HEK293 (cell line): Measurements from ENCODE around the gene MRPL34.

Source experiments
- AEBP2 ChIP-seq: fragments of 450-650 bp; formaldehyde crosslinking; IDR thresholded peaks from 2 replicates; pipeline ENCODE4 v1.5.1; 2016; ENCODE audit warnings: missing biosample characterization, missing genetic modification characterization, borderline replicate concordance
- EGR2 ChIP-seq: fragments of 450-650 bp; formaldehyde crosslinking; IDR thresholded peaks from 2 replicates; pipeline ENCODE4 v1.5.1; 2016; ENCODE audit warnings: low read depth, missing biosample characterization, missing genetic modification characterization
- HOXC10 ChIP-seq: sonication (generic); formaldehyde crosslinking; IDR thresholded peaks from 2 replicates; pipeline ENCODE4 v1.8.1; 2023; ENCODE audit warnings: mild to moderate bottlenecking, missing genetic modification reagents
- HOXD13 ChIP-seq: sonication (generic); formaldehyde crosslinking; IDR thresholded peaks from 2 replicates; pipeline ENCODE4 v1.8.0; 2022; ENCODE audit warnings: missing genetic modification reagents, borderline replicate concordance
- OSR2 ChIP-seq: fragments of 450-650 bp; formaldehyde crosslinking; IDR thresholded peaks from 2 replicates; pipeline ENCODE4 v1.5.1; 2016; ENCODE audit warnings: missing biosample characterization, missing genetic modification characterization
- PATZ1 ChIP-seq: fragments of 450-650 bp; formaldehyde crosslinking; IDR thresholded peaks from 2 replicates; pipeline ENCODE4 v1.5.1; 2016; ENCODE audit warnings: missing biosample characterization, missing genetic modification characterization
- RBAK ChIP-seq: fragments of 450-650 bp; formaldehyde crosslinking; IDR thresholded peaks from 2 replicates; pipeline ENCODE4 v1.5.1; 2016; ENCODE audit warnings: missing biosample characterization, missing genetic modification characterization
- SCRT2 ChIP-seq: fragments of 450-650 bp; formaldehyde crosslinking; IDR thresholded peaks from 2 replicates; pipeline ENCODE4 v1.5.1; 2016; ENCODE audit warnings: missing biosample characterization, missing genetic modification characterization
- SP7 ChIP-seq: fragments of 450-650 bp; formaldehyde crosslinking; IDR thresholded peaks from 2 replicates; pipeline ENCODE4 v1.5.1; 2016; ENCODE audit warnings: missing biosample characterization, missing genetic modification characterization
- WT1 ChIP-seq: fragments of 450-650 bp; formaldehyde crosslinking; IDR thresholded peaks from 2 replicates; pipeline ENCODE4 v1.5.1; 2016; ENCODE audit warnings: missing biosample characterization, missing genetic modification characterization
- ZBTB21 ChIP-seq: fragments of 450-650 bp; formaldehyde crosslinking; IDR thresholded peaks from 2 replicates; pipeline ENCODE4 v1.5.1; 2017; ENCODE audit warnings: missing biosample characterization, missing genetic modification characterization
- ZFP41 ChIP-seq: fragments of 450-650 bp; formaldehyde crosslinking; IDR thresholded peaks from 2 replicates; pipeline ENCODE4 v1.5.1; 2016; ENCODE audit warnings: missing biosample characterization, missing genetic modification characterization, borderline replicate concordance
- ZNF112 ChIP-seq: fragments of 450-650 bp; formaldehyde crosslinking; IDR thresholded peaks from 2 replicates; pipeline ENCODE4 v1.5.0; 2017; ENCODE audit warnings: missing biosample characterization, missing genetic modification characterization
- ZNF140 ChIP-seq: fragments of 450-650 bp; formaldehyde crosslinking; IDR thresholded peaks from 2 replicates; pipeline ENCODE4 v1.5.1; 2016; ENCODE audit warnings: missing biosample characterization, missing genetic modification characterization
- ZNF16 ChIP-seq: fragments of 450-650 bp; formaldehyde crosslinking; IDR thresholded peaks from 2 replicates; pipeline ENCODE4 v1.5.1; 2016; ENCODE audit warnings: low read depth, missing biosample characterization, missing genetic modification characterization
- ZNF202 ChIP-seq: fragments of 450-650 bp; formaldehyde crosslinking; IDR thresholded peaks from 2 replicates; pipeline ENCODE4 v1.5.1; 2016; ENCODE audit warnings: missing biosample characterization, missing genetic modification characterization, borderline replicate concordance
- ZNF23 ChIP-seq: fragments of 450-650 bp; formaldehyde crosslinking; IDR thresholded peaks from 2 replicates; pipeline ENCODE4 v1.5.1; 2016; ENCODE audit warnings: missing biosample characterization, missing genetic modification characterization, borderline replicate concordance
- ZNF239 ChIP-seq: fragments of 450-650 bp; formaldehyde crosslinking; IDR thresholded peaks from 2 replicates; pipeline ENCODE4 v1.5.1; 2016; ENCODE audit warnings: missing biosample characterization, missing genetic modification characterization
- ZNF280C ChIP-seq: fragments of 450-650 bp; formaldehyde crosslinking; IDR thresholded peaks from 2 replicates; pipeline ENCODE4 v1.5.1; 2016; ENCODE audit warnings: missing biosample characterization, missing genetic modification characterization
- ZNF324 ChIP-seq: fragments of 450-650 bp; formaldehyde crosslinking; IDR thresholded peaks from 2 replicates; pipeline ENCODE4 v1.5.1; 2016; ENCODE audit warnings: missing biosample characterization, missing genetic modification characterization
- ZNF426 ChIP-seq: fragments of 450-650 bp; formaldehyde crosslinking; IDR thresholded peaks from 2 replicates; pipeline ENCODE4 v1.5.1; 2017; ENCODE audit warnings: missing biosample characterization, missing genetic modification characterization, mild to moderate bottlenecking, inconsistent platforms, moderate library complexity
- ZNF513 ChIP-seq: fragments of 450-650 bp; IDR thresholded peaks from 2 replicates; pipeline ENCODE4 v1.5.1; 2018; ENCODE audit warnings: missing biosample characterization, missing genetic modification characterization
- ZNF521 ChIP-seq: fragments of 450-650 bp; formaldehyde crosslinking; IDR thresholded peaks from 2 replicates; pipeline ENCODE4 v1.5.1; 2017; ENCODE audit warnings: missing biosample characterization, mild to moderate bottlenecking, missing genetic modification characterization
- ZNF747 ChIP-seq: fragments of 450-650 bp; formaldehyde crosslinking; IDR thresholded peaks from 2 replicates; pipeline ENCODE4 v1.5.1; 2016; ENCODE audit warnings: missing biosample characterization, missing genetic modification characterization
- ZNF768 ChIP-seq: fragments of 450-650 bp; formaldehyde crosslinking; IDR thresholded peaks from 2 replicates; pipeline ENCODE4 v1.5.1; 2018; ENCODE audit warnings: missing biosample characterization, mild to moderate bottlenecking, missing genetic modification characterization
- ZNF776 ChIP-seq: fragments of 450-650 bp; formaldehyde crosslinking; IDR thresholded peaks from 2 replicates; pipeline ENCODE4 v1.5.0; 2017; ENCODE audit warnings: missing biosample characterization, missing genetic modification characterization, borderline replicate concordance
- ZSCAN30 ChIP-seq: fragments of 450-650 bp; IDR thresholded peaks from 2 replicates; pipeline ENCODE4 v1.5.1; 2018; ENCODE audit warnings: missing biosample characterization, mild to moderate bottlenecking, missing genetic modification characterization, moderate library complexity
- ZSCAN4 ChIP-seq: fragments of 450-650 bp; formaldehyde crosslinking; IDR thresholded peaks from 2 replicates; pipeline ENCODE4 v1.5.1; 2017; ENCODE audit warnings: missing biosample characterization, missing genetic modification characterization

The MRPL34 gene

GRCh38 chr19:17282488-17283125 lies 23.1 kb upstream of the MRPL34 start (continued):
- no peak for TF ChIP-seq ZNF776 (tag by site-specific recombination)
- TF ChIP-seq HOXC10 (CRISPR knock-in tag): 0 out of 2 replicates have a peak, but pooled peaks have one; percentile 15
- TF ChIP-seq ZNF202 (tag by site-specific recombination): no peak
- TF ChIP-seq ZFP41: no peak
- TF ChIP-seq ZNF16 (tag by site-specific recombination): no peak
- 0 out of 2 replicates have a peak, but pooled peaks have one; percentile 51 for TF ChIP-seq ZNF324 (tag by site-specific recombination)
- TF ChIP-seq ZNF23 (tag by site-specific recombination): no peak
- TF ChIP-seq ZNF112: no peak
- TF ChIP-seq HOXD13: no peak
- TF ChIP-seq OSR2 (tag by site-specific recombination): no peak
- no peak for TF ChIP-seq ZNF280C (tag by site-specific recombination)
- peak; percentile 54; the same call in 1 of the 2 replicates for TF ChIP-seq PATZ1 (tag by site-specific recombination)
- TF ChIP-seq ZNF521 (tag by site-specific recombination): no peak
- no peak for TF ChIP-seq EGR2 (tag by site-specific recombination)
- no peak for TF ChIP-seq ZNF768 (tag by site-specific recombination)
- no peak; the same call in 1 of the 2 replicates for TF ChIP-seq WT1
- no peak for TF ChIP-seq ZNF140 (tag by site-specific recombination)
- no peak for TF ChIP-seq ZSCAN4 (tag by site-specific recombination)
- TF ChIP-seq ZSCAN30 (tag by site-specific recombination): peak; percentile 62
- no peak for TF ChIP-seq ZBTB21 (tag by site-specific recombination)
- no peak for TF ChIP-seq SCRT2 (tag by site-specific recombination)
- TF ChIP-seq ZNF747 (tag by site-specific recombination): no peak
- TF ChIP-seq RBAK (tag by site-specific recombination): no peak
- TF ChIP-seq AEBP2 (tag by site-specific recombination): no peak
- TF ChIP-seq ZNF239 (tag by site-specific recombination): no peak
- TF ChIP-seq ZNF513 (tag by site-specific recombination): no peak
- no peak for TF ChIP-seq ZNF426 (tag by site-specific recombination)
- no peak; the same call in 1 of the 2 replicates for TF ChIP-seq SP7
